Body of pancreas (tissue), 4 donors: Measurements from ENCODE around the gene MMP20. TPM values are rescaled to one million over a fixed set of nuclear protein-coding genes. Genes with fewer than 3 reads are reported as not detected.

Source experiments
- ATAC-seq: fragments of 150-250 bp; one replicate; pipeline ENCODE4 v1.9.1; 2016
- DNase-seq, 4 donors: peaks; one replicate each; pipeline ENCODE4 v3.0.0-alpha.2; 2019
- H3K27ac ChIP-seq, 4 donors: fragments of 200-600 bp; sonication (generic); 1 replicate in 3 of 4; 2 replicates in 1 of 4; pipeline versions ENCODE4 v1.5.1 to v1.6.1; 2016 to 2019; ENCODE audit warnings: mild to moderate bottlenecking in 1 of 4, mixed read lengths in 1 of 4, moderate library complexity in 1 of 4
- H3K27me3 ChIP-seq, 2 donors: fragments of 200-600 bp; sonication (generic); one replicate each; pipeline ENCODE4 v1.6.0; 2016; ENCODE audit warnings: mild to moderate bottlenecking in 1 of 2
- H3K36me3 ChIP-seq, 2 donors: fragments of 200-600 bp; sonication (generic); replicated peaks in 1 of 2; 2 replicates each; pipeline ENCODE4 v1.5.1; 2016; ENCODE audit warnings: low read depth in 2 of 2; ENCODE audit not compliant: insufficient read depth in 1 of 2
- H3K4me1 ChIP-seq: fragments of 200-600 bp; sonication (generic); one replicate; pipeline ENCODE4 v1.6.0; 2016
- H3K4me3 ChIP-seq, 2 donors: fragments of 200-600 bp; sonication (generic); 1 replicate in 1 of 2; 2 replicates in 1 of 2; pipeline ENCODE4 v1.5.1; 2016 to 2019
- H3K9me3 ChIP-seq, 3 donors: fragments of 200-600 bp; sonication (generic); 1 replicate in 2 of 3; 2 replicates in 1 of 3; pipeline ENCODE4 v1.5.1; 2016
- POLR2A ChIP-seq, 3 donors: fragments of 450-650 bp; IDR thresholded peaks; one replicate each; pipeline ENCODE4 v1.6.1; 2016; ENCODE audit warnings: antibody characterized with exemption in 3 of 3, mild to moderate bottlenecking in 2 of 3
- WGBS, 2 donors: methylation state at CpG; one replicate each; pipeline ENCODE4 v1.1.5; 2017; 5-methylcytosine and 5-hydroxymethylcytosine counted together
- intact Hi-C: fragments of 100-400 bp; cut with DNase I; formaldehyde crosslinking; loops from one replicate; pipeline ENCODE4 v1.15.1; 2023
- total RNA-seq, 2 donors: library from RNA; depleted of rRNA; stranded (reverse); fragments of >200 nt; gene quantifications; one replicate each; pipeline ENCODE4 v1.1.0, GENCODE V29; 2016
- TF ChIP-seq, protein P1 (sequence below), 7 experiments: fragments of 450-650 bp in 4 of 7; fragments of 200-600 bp in 3 of 7; sonication (generic) in 3 of 7; IDR thresholded peaks; one replicate each; pipeline ENCODE4 v1.5.1; 2016 to 2019; ENCODE audit warnings: antibody characterized with exemption in 7 of 7

The MMP20 gene
- total RNA-seq, 2 donors from 2014 or later = not detected

DNA sequence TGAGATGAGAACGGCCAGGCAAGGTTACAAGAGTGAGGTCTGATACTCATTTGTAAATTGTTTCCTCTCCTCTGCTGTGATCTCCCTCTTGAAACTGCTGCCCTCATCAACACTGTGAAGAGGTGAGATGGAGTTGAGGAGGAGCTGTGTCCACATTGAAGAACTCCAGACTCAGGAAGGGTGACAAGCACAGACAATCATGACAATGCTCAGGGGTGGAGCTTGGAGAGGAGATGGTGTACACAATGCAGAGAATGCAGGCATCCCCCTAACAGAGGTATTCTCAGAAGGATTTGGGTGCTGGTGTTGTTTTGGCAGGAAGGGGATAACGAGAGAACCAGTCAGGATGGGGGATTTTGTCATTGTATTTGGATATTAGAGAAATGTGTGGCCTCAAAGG lies 73.1 kb downstream of the MMP20 start:
- Histone ChIP-seq H3K27ac (peak overlapping the region; percentile 5 to 75 (median 34)), H3K36me3 (no peaks in the 10 kb centered on the region), H3K9me3 (no peaks in the 10 kb centered on the region), H3K4me3 (no peak overlapping the region), H3K27me3 (no peaks in the 10 kb centered on the region), H3K4me1 (peaks cover 10% of the 10 kb centered on the region)
- DNase-seq (no peak), ATAC-seq (peak; percentile 40)
- TF ChIP-seq POLR2A (IDR thresholded peaks at IDR 0.05) = no peak
- TF ChIP-seq, protein P1, sequence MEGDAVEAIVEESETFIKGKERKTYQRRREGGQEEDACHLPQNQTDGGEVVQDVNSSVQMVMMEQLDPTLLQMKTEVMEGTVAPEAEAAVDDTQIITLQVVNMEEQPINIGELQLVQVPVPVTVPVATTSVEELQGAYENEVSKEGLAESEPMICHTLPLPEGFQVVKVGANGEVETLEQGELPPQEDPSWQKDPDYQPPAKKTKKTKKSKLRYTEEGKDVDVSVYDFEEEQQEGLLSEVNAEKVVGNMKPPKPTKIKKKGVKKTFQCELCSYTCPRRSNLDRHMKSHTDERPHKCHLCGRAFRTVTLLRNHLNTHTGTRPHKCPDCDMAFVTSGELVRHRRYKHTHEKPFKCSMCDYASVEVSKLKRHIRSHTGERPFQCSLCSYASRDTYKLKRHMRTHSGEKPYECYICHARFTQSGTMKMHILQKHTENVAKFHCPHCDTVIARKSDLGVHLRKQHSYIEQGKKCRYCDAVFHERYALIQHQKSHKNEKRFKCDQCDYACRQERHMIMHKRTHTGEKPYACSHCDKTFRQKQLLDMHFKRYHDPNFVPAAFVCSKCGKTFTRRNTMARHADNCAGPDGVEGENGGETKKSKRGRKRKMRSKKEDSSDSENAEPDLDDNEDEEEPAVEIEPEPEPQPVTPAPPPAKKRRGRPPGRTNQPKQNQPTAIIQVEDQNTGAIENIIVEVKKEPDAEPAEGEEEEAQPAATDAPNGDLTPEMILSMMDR (IDR thresholded peaks at IDR 0.05) = no peak
- intact Hi-C loops = no loop called here
- 55 to 58% methylated on average over 2 of the region's 2 CpGs for WGBS, 2 donors

- intact Hi-C loops = no loop called here
- no peak overlapping the region for H3K4me3 ChIP-seq
- ATAC-seq (no peak), DNase-seq (no peak)
- 55 to 56% methylated on average over 6 of the region's 6 CpGs for WGBS, 2 donors
- H3K4me1 ChIP-seq = peaks cover 10% of the 10 kb centered on the region
- H3K9me3 ChIP-seq = no peaks in the 10 kb centered on the region
- TF ChIP-seq, protein P1 (IDR thresholded peaks at IDR 0.05) = no peak
- no peak for TF ChIP-seq POLR2A (IDR thresholded peaks at IDR 0.05)
- no peaks in the 10 kb centered on the region for H3K36me3 ChIP-seq
- peak overlapping the region in 2 of 4 donors; percentile 63 to 75 for H3K27ac ChIP-seq
- H3K27me3 ChIP-seq = no peaks in the 10 kb centered on the region
Observed at GRCh38 chr11:102551169-102551781, 73.9 kb downstream of the MMP20 start.

GRCh38 chr11:102546923-102547471 lies 78.1 kb downstream of the MMP20 start:
- 66 to 67% methylated on average over 3 of the region's 3 CpGs for WGBS, 2 donors
- no peak overlapping the region for H3K4me3 ChIP-seq
- H3K27ac ChIP-seq = no peak overlapping the region
- intact Hi-C loops = no loop called here
- no peak for TF ChIP-seq POLR2A (IDR thresholded peaks at IDR 0.05)
- TF ChIP-seq, protein P1 (IDR thresholded peaks at IDR 0.05) = no peak
- H3K27me3 ChIP-seq = no peaks in the 10 kb centered on the region
- peaks cover under 1% of the 10 kb centered on the region for H3K4me1 ChIP-seq
- peak in 1 of 4 donors; percentile 35 for DNase-seq
- H3K9me3 ChIP-seq = no peaks in the 10 kb centered on the region
- no peaks in the 10 kb centered on the region for H3K36me3 ChIP-seq
- no peak for ATAC-seq

DNA sequence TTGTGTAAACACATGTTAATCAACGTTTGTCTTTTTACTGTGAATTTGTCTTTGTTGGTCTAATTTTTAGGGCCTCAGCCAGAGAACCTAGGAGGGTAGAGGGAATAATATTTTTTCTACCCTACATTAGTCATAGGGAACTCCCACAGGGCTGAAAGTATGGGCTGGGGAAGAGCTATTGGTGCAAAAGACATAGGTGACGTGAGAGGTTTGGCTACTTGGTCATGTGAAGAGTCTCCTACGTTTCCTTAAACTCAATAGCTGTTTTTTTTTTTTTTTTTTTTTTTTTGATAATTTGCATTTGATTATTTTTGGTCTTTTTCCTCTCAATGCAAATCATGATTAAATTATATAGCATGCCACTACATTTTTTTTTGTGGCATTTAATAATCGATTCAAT lies 78.7 kb downstream of the MMP20 start:
- Histone ChIP-seq H3K9me3 (no peaks in the 10 kb centered on the region), H3K27me3 (no peaks in the 10 kb centered on the region), H3K36me3 (no peaks in the 10 kb centered on the region), H3K4me1 (no peaks in the 10 kb centered on the region), H3K4me3 (no peak overlapping the region), H3K27ac (no peak overlapping the region)
- 58 to 66% methylated on average over 4 of the region's 4 CpGs for WGBS, 2 donors
- intact Hi-C loops = no loop called here
- no peak for TF ChIP-seq POLR2A (IDR thresholded peaks at IDR 0.05)
- TF ChIP-seq, protein P1 (IDR thresholded peaks at IDR 0.05) = no peak
- DNase-seq = no peak
- ATAC-seq = no peak

GRCh38 chr11:102545701-102546100 lies 79.4 kb downstream of the MMP20 start:
- Histone ChIP-seq H3K4me3 (no peak overlapping the region), H3K27me3 (no peaks in the 10 kb centered on the region), H3K27ac (no peak overlapping the region), H3K9me3 (no peaks in the 10 kb centered on the region), H3K36me3 (no peaks in the 10 kb centered on the region), H3K4me1 (no peaks in the 10 kb centered on the region)
- 70 to 78% methylated on average over 4 of the region's 4 CpGs for WGBS, 2 donors
- intact Hi-C loops = no loop called here
- ATAC-seq = no peak
- TF ChIP-seq, protein P1 (IDR thresholded peaks at IDR 0.05) = no peak
- no peak for TF ChIP-seq POLR2A (IDR thresholded peaks at IDR 0.05)
- DNase-seq = no peak
